ENCODE results near the gene EHBP1L1. TPM values are rescaled to one million over a fixed set of nuclear protein-coding genes. Genes with fewer than 3 reads are reported as not detected.

Gene EHBP1L1
- total RNA-seq, 2 donors from 2014 or later, result 20.5 to 85.3 TPM

DNA sequence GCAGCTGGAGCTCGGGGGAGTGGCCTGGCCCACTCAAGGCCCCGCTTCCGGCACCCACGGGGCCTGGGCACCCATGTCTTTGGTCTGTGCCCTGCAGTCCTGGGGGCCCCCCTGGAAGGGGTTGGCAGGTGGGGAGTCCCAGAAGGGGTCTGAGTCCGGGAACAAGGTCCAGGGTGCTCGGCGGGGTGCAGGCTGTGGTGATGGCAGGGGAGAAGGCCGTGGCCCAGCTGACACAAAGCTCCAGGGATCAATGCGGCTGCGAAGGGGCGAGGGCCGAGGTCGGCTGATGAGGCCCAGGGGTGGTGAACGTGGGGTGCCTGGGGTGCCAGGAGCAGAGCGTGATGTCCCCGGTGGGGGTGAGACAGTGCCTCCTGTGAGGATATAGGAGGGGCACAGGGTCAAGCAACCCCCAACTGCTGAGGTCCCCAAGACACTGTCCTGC is 22.4 kb downstream of the EHBP1L1 start:
- peaks cover 49% of the 10 kb centered on the region for H3K36me3 ChIP-seq
- no peak for DNase-seq (ENCODE audit: low spot score)
- TF ChIP-seq, protein P1, sequence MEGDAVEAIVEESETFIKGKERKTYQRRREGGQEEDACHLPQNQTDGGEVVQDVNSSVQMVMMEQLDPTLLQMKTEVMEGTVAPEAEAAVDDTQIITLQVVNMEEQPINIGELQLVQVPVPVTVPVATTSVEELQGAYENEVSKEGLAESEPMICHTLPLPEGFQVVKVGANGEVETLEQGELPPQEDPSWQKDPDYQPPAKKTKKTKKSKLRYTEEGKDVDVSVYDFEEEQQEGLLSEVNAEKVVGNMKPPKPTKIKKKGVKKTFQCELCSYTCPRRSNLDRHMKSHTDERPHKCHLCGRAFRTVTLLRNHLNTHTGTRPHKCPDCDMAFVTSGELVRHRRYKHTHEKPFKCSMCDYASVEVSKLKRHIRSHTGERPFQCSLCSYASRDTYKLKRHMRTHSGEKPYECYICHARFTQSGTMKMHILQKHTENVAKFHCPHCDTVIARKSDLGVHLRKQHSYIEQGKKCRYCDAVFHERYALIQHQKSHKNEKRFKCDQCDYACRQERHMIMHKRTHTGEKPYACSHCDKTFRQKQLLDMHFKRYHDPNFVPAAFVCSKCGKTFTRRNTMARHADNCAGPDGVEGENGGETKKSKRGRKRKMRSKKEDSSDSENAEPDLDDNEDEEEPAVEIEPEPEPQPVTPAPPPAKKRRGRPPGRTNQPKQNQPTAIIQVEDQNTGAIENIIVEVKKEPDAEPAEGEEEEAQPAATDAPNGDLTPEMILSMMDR (IDR thresholded peaks at IDR 0.05), result no peak
- H3K9me3 ChIP-seq, result no peaks in the 10 kb centered on the region
- H3K27me3 ChIP-seq, result no peaks in the 10 kb centered on the region
- no peak overlapping the region for H3K4me3 ChIP-seq
- peaks cover 0 to 9% of the 10 kb centered on the region in 2 donors for H3K4me1 ChIP-seq
- H3K27ac ChIP-seq, result no peak overlapping the region

DNA sequence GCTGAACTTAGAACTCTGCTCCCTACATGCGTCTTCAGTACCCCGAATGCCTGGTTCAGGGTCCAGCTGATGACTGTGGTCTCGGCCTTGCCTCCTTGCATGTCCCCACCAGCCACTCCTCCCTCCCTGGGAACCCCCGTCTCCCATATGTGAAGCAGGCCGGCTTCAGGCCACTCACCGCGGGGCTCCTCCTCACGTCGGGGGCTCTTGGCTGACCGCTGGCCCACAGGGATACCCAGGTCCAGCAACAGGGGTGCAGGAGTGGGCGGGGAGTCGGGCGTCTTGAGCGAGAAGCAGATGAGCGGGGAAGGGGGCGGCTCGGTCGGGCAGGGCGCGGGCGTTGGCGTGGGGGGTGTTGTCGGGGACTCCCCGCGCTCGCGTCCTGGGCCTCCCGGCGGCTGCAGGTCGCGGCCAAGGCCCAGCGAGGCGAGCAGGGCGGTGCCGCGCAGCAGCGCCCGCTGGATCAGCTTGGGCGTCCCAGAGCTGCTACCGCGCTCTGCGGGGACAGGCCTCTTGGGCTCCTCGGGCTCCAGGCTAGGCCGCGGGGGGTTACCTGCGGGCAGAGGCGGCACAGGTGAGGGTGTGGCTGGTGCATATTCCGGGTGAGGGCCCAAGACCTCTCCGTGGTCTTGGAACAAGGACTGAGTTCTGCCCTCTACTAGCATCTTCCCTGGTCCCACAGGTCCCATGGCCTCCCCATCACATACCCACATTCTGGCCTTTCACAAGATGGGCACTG is 23.5 kb downstream of the EHBP1L1 start:
- TF ChIP-seq, protein P1 (IDR thresholded peaks at IDR 0.05), result no peak
- Histone ChIP-seq H3K9me3 (no peaks in the 10 kb centered on the region), H3K4me1 (no peaks in the 10 kb centered on the region)

DNA sequence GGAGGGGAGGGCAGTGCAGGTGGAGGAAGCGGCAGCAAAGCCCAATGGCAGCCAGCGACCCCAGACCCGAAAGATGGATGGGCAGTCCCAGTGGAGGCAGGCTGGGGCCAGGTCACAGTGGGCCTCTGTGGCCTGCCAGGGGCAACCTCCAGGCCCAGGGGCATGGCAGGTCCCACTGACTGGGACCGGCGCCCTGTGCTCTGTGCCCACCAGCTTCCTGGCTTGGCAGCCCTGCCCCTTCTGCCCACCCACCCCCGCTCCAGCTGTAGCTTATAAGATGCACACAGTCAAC is 24.0 kb downstream of the EHBP1L1 start:
- no peaks in the 10 kb centered on the region for H3K4me1 ChIP-seq
- DNase-seq (ENCODE audit: low spot score), result no peak
- TF ChIP-seq, protein P1 (IDR thresholded peaks at IDR 0.05), result no peak
- no peak overlapping the region for H3K27ac ChIP-seq
- no peaks in the 10 kb centered on the region for H3K27me3 ChIP-seq
- no peaks in the 10 kb centered on the region for H3K9me3 ChIP-seq
- no peak overlapping the region for H3K4me3 ChIP-seq
- H3K36me3 ChIP-seq, result peaks cover 61% of the 10 kb centered on the region

More for the DNA sequence above, 23.5 kb downstream of the EHBP1L1 start:
- H3K27ac ChIP-seq, result no peak overlapping the region
- no peak for DNase-seq (ENCODE audit: low spot score)
- peaks cover 56% of the 10 kb centered on the region for H3K36me3 ChIP-seq
- no peaks in the 10 kb centered on the region for H3K27me3 ChIP-seq
- no peak overlapping the region for H3K4me3 ChIP-seq

DNA sequence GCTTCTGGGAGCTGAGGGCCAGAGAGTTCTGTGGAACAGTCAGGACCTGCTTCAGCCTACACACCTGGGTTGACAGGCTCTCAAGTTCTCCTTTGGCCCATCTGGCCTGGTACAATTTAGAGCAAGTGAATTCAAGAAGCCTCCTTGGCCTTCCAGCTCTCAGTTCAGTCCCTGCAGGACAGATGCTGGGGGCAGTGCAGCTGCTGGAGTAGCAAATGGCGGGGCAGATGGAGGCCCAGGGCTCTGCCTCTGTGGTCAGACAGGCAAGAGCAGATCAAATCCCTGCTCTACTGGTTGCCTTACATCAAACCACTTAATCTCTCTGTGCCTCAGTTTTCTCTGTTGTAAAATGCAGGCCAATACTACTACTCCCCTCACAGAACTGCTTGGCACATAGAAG is 28.4 kb downstream of the EHBP1L1 start:
- no peaks in the 10 kb centered on the region for H3K9me3 ChIP-seq
- TF ChIP-seq, protein P1 (IDR thresholded peaks at IDR 0.05), result no peak
- peaks cover 0 to 29% of the 10 kb centered on the region in 2 donors for H3K4me1 ChIP-seq
- no peaks in the 10 kb centered on the region for H3K27me3 ChIP-seq
- no peak for DNase-seq (ENCODE audit: low spot score)
- H3K4me3 ChIP-seq, result no peak overlapping the region
- H3K36me3 ChIP-seq, result peaks cover 53% of the 10 kb centered on the region
- no peak overlapping the region for H3K27ac ChIP-seq

DNA sequence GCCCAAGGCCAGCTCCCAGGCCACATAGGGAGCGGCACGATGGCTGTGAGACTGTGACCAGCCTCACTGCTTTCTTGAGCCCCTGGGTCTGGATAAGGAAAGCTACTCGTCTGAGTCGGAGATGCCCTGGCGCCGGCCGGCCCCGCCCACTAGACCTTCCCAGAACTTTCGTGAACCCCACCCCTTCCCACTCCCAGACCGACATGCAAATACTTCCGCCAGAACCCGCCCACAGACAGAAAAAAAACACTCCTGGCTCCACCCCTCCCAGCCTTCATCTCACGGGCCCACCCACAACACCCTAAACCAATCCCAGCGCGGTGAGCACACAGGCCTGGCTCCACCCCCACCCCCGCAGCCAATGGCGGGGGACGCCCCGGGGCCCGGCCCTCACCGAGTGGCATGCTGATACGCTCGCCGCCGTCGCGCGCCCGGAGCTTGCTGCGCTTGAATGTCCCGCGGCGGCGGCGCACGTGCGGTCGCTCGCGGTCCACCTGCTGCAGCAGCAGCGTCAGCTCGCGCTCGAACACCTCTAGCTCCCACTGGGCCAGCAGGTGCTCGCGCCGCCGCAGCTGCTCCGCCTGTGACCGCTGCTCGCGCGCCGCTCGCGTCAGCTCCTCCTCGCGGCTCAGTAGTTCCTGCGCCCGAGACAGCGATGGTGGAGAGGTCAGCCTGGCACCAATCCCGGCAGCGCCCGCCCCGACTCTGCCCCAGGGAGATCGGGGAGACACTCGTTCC is 31.2 kb downstream of the EHBP1L1 start:
- peaks cover 40% of the 10 kb centered on the region for H3K36me3 ChIP-seq

More for the DNA sequence above, 31.2 kb downstream of the EHBP1L1 start:
- TF ChIP-seq, protein P1 (IDR thresholded peaks at IDR 0.05), result no peak
- H3K9me3 ChIP-seq, result no peaks in the 10 kb centered on the region
- H3K4me3 ChIP-seq, result peak overlapping the region; percentile 7 to 41
- peak; percentile 99 for DNase-seq (ENCODE audit: low spot score)
- peaks cover 0 to 56% of the 10 kb centered on the region in 2 donors for H3K4me1 ChIP-seq
- H3K27ac ChIP-seq, result peak overlapping the region; percentile 78 to 80
- H3K27me3 ChIP-seq, result no peaks in the 10 kb centered on the region

All from right atrium auricular region (tissue), 2 donors.